Stomach (tissue), 4 donors: ENCODE data around the gene RPS24.

Experiments used
- CTCF ChIP-seq, 7 experiments: fragments of 450-650 bp in 4 of 7; fragments of 200-600 bp in 3 of 7; sonication (generic) in 3 of 7; IDR thresholded peaks; one replicate each; pipeline ENCODE4 v1.5.1; 2016 to 2019; ENCODE audit warnings: antibody characterized with exemption in 7 of 7, control low read depth in 2 of 7, mild to moderate bottlenecking in 1 of 7
- POLR2A ChIP-seq, 4 donors: fragments of 450-650 bp; IDR thresholded peaks; one replicate each; pipeline ENCODE4 v1.6.1; 2016; ENCODE audit warnings: antibody characterized with exemption in 4 of 4, control low read depth in 2 of 4, mild to moderate bottlenecking in 1 of 4, moderate library complexity in 1 of 4
- POLR2AphosphoS5 ChIP-seq, 3 donors: sonication (generic); formaldehyde crosslinking; IDR thresholded peaks; one replicate each; pipeline ENCODE4 v1.6.1; 2016; ENCODE audit warnings: antibody characterized with exemption in 3 of 3

DNA sequence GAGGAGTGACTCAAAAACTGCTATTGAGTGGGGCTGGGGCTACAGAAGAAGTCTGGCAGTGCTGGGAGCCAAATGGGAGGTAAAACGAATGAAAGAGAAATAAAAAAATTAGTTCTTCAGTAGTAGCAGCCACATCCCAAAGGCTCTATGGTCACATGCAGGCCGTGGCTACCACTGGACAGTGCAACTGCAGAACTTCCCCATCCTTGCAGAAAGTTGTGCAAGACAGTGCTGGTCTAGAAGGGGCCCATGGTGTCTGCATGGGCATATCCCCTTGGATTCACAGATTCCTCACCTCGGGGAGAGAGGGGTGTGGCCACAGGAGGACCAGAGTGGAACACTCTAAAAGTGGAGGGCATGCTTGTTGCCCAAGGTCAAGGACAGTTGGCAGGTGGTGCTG lies 47.6 kb downstream of the RPS24 start:
- TF ChIP-seq CTCF (IDR thresholded peaks at IDR 0.05) (no peak), POLR2A (IDR thresholded peaks at IDR 0.05) (no peak), POLR2AphosphoS5 (IDR thresholded peaks at IDR 0.05) (no peak)
